ENCODE data around the gene GP1BB.

Gene GP1BB

GRCh38 chr22:19715188-19715930, 8.0 kb upstream of the GP1BB start:
- intact Hi-C loops (cut with DNase I; ENCODE audit: low total_unique reads) = loop anchor here (5.0 to 10.0 kb wide), 3 partner anchors 38 to 421 kb away; partner anchors contain the start of genes CDC45, CLTCL1 and UFD1
- no peaks in the 10 kb centered on the region for H3K9me3 ChIP-seq
- H3K27ac ChIP-seq = no peak overlapping the region
- no peak for DNase-seq
- H3K4me3 ChIP-seq = peak overlapping the region in 1 of 2 donors; percentile 75
- peaks cover 0 to 4% (median 3%) of the 10 kb centered on the region in 3 donors for H3K36me3 ChIP-seq
- H3K27me3 ChIP-seq = peaks cover 0 to 16% of the 10 kb centered on the region in 2 donors
- peaks cover 0 to 46% (median 38%) of the 10 kb centered on the region in 4 donors for H3K4me1 ChIP-seq
- TF ChIP-seq CTCF (IDR thresholded peaks at IDR 0.05) = no peak

- Histone ChIP-seq H3K36me3 (peaks cover 0 to 12% (median 12%) of the 10 kb centered on the region in 3 donors), H3K9me3 (no peaks in the 10 kb centered on the region), H3K4me1 (peaks cover 0 to 46% (median 38%) of the 10 kb centered on the region in 4 donors), H3K4me3 (no peak overlapping the region), H3K27ac (no peak overlapping the region), H3K27me3 (peaks cover 0 to 16% of the 10 kb centered on the region in 2 donors)
- DNase-seq = no peak
- TF ChIP-seq CTCF (IDR thresholded peaks at IDR 0.05) = no peak
- intact Hi-C loops (cut with DNase I; ENCODE audit: low total_unique reads) = loop anchor here (5.0 to 10.0 kb wide), 3 partner anchors 39 to 421 kb away; partner anchors contain the start of genes CDC45, CLTCL1 and UFD1
Measured at GRCh38 chr22:19716041-19716828, 7.1 kb upstream of the GP1BB start.

GRCh38 chr22:19716829-19717105, 6.6 kb upstream of the GP1BB start:
- no peak for DNase-seq
- H3K36me3 ChIP-seq = peaks cover 0 to 18% (median 16%) of the 10 kb centered on the region in 3 donors
- peaks cover 0 to 16% of the 10 kb centered on the region in 2 donors for H3K27me3 ChIP-seq
- peaks cover 0 to 46% (median 38%) of the 10 kb centered on the region in 4 donors for H3K4me1 ChIP-seq
- TF ChIP-seq CTCF (IDR thresholded peaks at IDR 0.05) = no peak
- H3K27ac ChIP-seq = no peak overlapping the region
- intact Hi-C loops (cut with DNase I; ENCODE audit: low total_unique reads) = loop anchor here (5.0 to 10.0 kb wide), 3 partner anchors 39 to 422 kb away; partner anchors contain the start of genes CDC45, CLTCL1 and UFD1
- H3K4me3 ChIP-seq = no peak overlapping the region
- H3K9me3 ChIP-seq = no peaks in the 10 kb centered on the region

GRCh38 chr22:19717181-19717580, 6.2 kb upstream of the GP1BB start:
- DNase-seq = no peak
- intact Hi-C loops (cut with DNase I; ENCODE audit: low total_unique reads) = loop anchor here (5.0 to 10.0 kb wide), 3 partner anchors 40 to 422 kb away; partner anchors contain the start of genes CDC45, CLTCL1 and UFD1
- H3K4me3 ChIP-seq = no peak overlapping the region
- no peak for TF ChIP-seq CTCF (IDR thresholded peaks at IDR 0.05)
- H3K27ac ChIP-seq = peak overlapping the region in 1 of 2 donors; percentile 84
- peaks cover 0 to 22% (median 20%) of the 10 kb centered on the region in 3 donors for H3K36me3 ChIP-seq
- H3K9me3 ChIP-seq = no peaks in the 10 kb centered on the region
- peaks cover 0 to 46% (median 38%) of the 10 kb centered on the region in 4 donors for H3K4me1 ChIP-seq
- peaks cover 0 to 16% of the 10 kb centered on the region in 2 donors for H3K27me3 ChIP-seq

GRCh38 chr22:19717691-19718455, 5.5 kb upstream of the GP1BB start:
- peaks cover 0 to 16% of the 10 kb centered on the region in 2 donors for H3K27me3 ChIP-seq
- peaks cover 0 to 46% (median 38%) of the 10 kb centered on the region in 4 donors for H3K4me1 ChIP-seq
- peak; percentile 64 to 88 for DNase-seq
- peak; percentile 97 to 98 for TF ChIP-seq CTCF (IDR thresholded peaks at IDR 0.05)
- intact Hi-C loops (cut with DNase I; ENCODE audit: low total_unique reads) = loop anchor here (5.0 to 10.0 kb wide), 3 partner anchors 41 to 423 kb away; partner anchors contain the start of genes CDC45, CLTCL1 and UFD1
- peaks cover 0 to 29% (median 27%) of the 10 kb centered on the region in 3 donors for H3K36me3 ChIP-seq
- peak overlapping the region; percentile 84 to 87 for H3K27ac ChIP-seq
- no peaks in the 10 kb centered on the region for H3K9me3 ChIP-seq
- H3K4me3 ChIP-seq = peak overlapping the region; percentile 68 to 90
